Activated CD8-positive, alpha-beta T cell treated with anti-CD3 and anti-CD28 coated beads for 36 hours (primary cell): ENCODE results near the gene TNS1. TPM values are rescaled to one million over a fixed set of nuclear protein-coding genes. Genes with fewer than 3 reads are reported as not detected.
A peak's percentile ranks its signal among the peaks of the same experiment; 100 is the strongest.

Experiments
- ATAC-seq: fragments of 200-7000 bp; cut with Tn5 transposase; one replicate; pipeline ENCODE4 v1.10.0; 2021; ENCODE audit warnings: mild to moderate bottlenecking, moderate library complexity
- CTCF ChIA-PET: fragments of 350-600 bp; sonication (Branson Sonifier 250); formaldehyde crosslinking; loops from one replicate; lab custom pipeline; 2021; ENCODE audit warnings: antibody characterized with exemption; lab: Charles Lee
- POLR2A ChIA-PET: fragments of 350-600 bp; sonication (Branson Sonifier 250); formaldehyde crosslinking; loops from one replicate; lab custom pipeline; 2021; ENCODE audit warnings: antibody characterized with exemption; lab: Charles Lee
- DNase-seq: peaks from one replicate; pipeline ENCODE4 v3.0.0-alpha.2; 2020
- H3K27ac Mint-ChIP-seq: one replicate; pipeline ENCODE4 v1.8.0; 2021; ENCODE audit warnings: mild to moderate bottlenecking, mixed read lengths
- H3K27me3 Mint-ChIP-seq: one replicate; pipeline ENCODE4 v1.8.0; 2021; ENCODE audit warnings: mixed read lengths
- H3K36me3 Mint-ChIP-seq: one replicate; pipeline ENCODE4 v1.8.0; 2021; ENCODE audit warnings: low read depth, mixed read lengths
- H3K4me1 Mint-ChIP-seq: one replicate; pipeline ENCODE4 v1.8.0; 2021; ENCODE audit warnings: low read depth, mixed read lengths
- H3K4me3 Mint-ChIP-seq: one replicate; pipeline ENCODE4 v1.8.0; 2021; ENCODE audit warnings: mild to moderate bottlenecking, moderate library complexity, mixed read lengths
- H3K9me3 Mint-ChIP-seq: one replicate; pipeline ENCODE4 v1.8.0; 2021; ENCODE audit warnings: mixed read lengths
- CTCF ChIP-seq: fragments of 200-600 bp; IDR thresholded peaks from one replicate; pipeline ENCODE4 v1.8.0; 2022; ENCODE audit warnings: antibody characterized with exemption, mild to moderate bottlenecking
- intact Hi-C: fragments of 100-400 bp; cut with micrococcal nuclease; formaldehyde crosslinking; loops from one replicate; pipeline ENCODE4 v1.10.0; 2022
- total RNA-seq, 2 experiments: library from RNA; stranded (reverse); gene quantifications; one replicate each; pipeline ENCODE4 v1.2.3, GENCODE V29; 2021

TNS1 gene
- total RNA-seq, 2 experiments from 2014 or later, result 1.8 to 2.0 TPM

GRCh38 chr2:217934321-217935131 lies 68.3 kb downstream of the TNS1 start:
- no peak overlapping the region for H3K4me3 Mint-ChIP-seq
- TF ChIP-seq CTCF, result no peak
- H3K36me3 Mint-ChIP-seq, result no peaks in the 10 kb centered on the region
- ChIA-PET CTCF (interaction anchor here (1.5 kb wide), 1 partner anchor 45 kb away, joined by 3 read pairs; no protein-coding TSS in a partner anchor), POLR2A (no interaction called here)
- no peaks in the 10 kb centered on the region for H3K9me3 Mint-ChIP-seq
- ATAC-seq (peak; percentile 67), DNase-seq (peak; percentile 12)
- H3K4me1 Mint-ChIP-seq, result peaks cover 2% of the 10 kb centered on the region
- no peak overlapping the region for H3K27ac Mint-ChIP-seq
- intact Hi-C loops, result no loop called here
- peaks cover 5% of the 10 kb centered on the region for H3K27me3 Mint-ChIP-seq

GRCh38 chr2:217933617-217933993 lies 69.2 kb downstream of the TNS1 start:
- peaks cover 5% of the 10 kb centered on the region for H3K27me3 Mint-ChIP-seq
- CTCF ChIA-PET, result interaction anchor here (1.5 kb wide), 1 partner anchor 44 kb away, joined by 3 read pairs; no protein-coding TSS in a partner anchor
- intact Hi-C loops, result no loop called here
- H3K4me3 Mint-ChIP-seq, result no peak overlapping the region
- ATAC-seq, result no peak
- POLR2A ChIA-PET, result no interaction called here
- H3K4me1 Mint-ChIP-seq, result peaks cover 2% of the 10 kb centered on the region
- H3K36me3 Mint-ChIP-seq, result no peaks in the 10 kb centered on the region
- H3K27ac Mint-ChIP-seq, result no peak overlapping the region
- no peaks in the 10 kb centered on the region for H3K9me3 Mint-ChIP-seq
- DNase-seq, result no peak
- TF ChIP-seq CTCF, result no peak

- no peak for DNase-seq
- ChIA-PET CTCF (interaction anchor here (0.7 to 1.5 kb wide), 3 partner anchors 44 to 136 kb away, joined by 3 read pairs; partner anchors contain the start of gene RUFY4), POLR2A (no interaction called here)
- no peak overlapping the region for H3K4me3 Mint-ChIP-seq
- no peak for TF ChIP-seq CTCF
- intact Hi-C loops, result no loop called here
- H3K27me3 Mint-ChIP-seq, result peaks cover 5% of the 10 kb centered on the region
- H3K36me3 Mint-ChIP-seq, result no peaks in the 10 kb centered on the region
- no peak for ATAC-seq
- H3K27ac Mint-ChIP-seq, result no peak overlapping the region
- H3K9me3 Mint-ChIP-seq, result no peaks in the 10 kb centered on the region
- peaks cover 2% of the 10 kb centered on the region for H3K4me1 Mint-ChIP-seq
Measured at GRCh38 chr2:217932803-217933616, 69.8 kb downstream of the TNS1 start.

- no peak for ATAC-seq
- H3K9me3 Mint-ChIP-seq, result no peaks in the 10 kb centered on the region
- no peak for DNase-seq
- no peak for TF ChIP-seq CTCF
- POLR2A ChIA-PET, result no interaction called here
- peaks cover 5% of the 10 kb centered on the region for H3K27me3 Mint-ChIP-seq
- H3K4me3 Mint-ChIP-seq, result no peak overlapping the region
- H3K4me1 Mint-ChIP-seq, result peaks cover 2% of the 10 kb centered on the region
- CTCF ChIA-PET, result interaction anchor here (0.7 to 1.1 kb wide), 2 partner anchors 57 to 137 kb away, joined by 3 read pairs; partner anchors contain the start of gene RUFY4
- no peaks in the 10 kb centered on the region for H3K36me3 Mint-ChIP-seq
- intact Hi-C loops, result no loop called here
- no peak overlapping the region for H3K27ac Mint-ChIP-seq
Measured at GRCh38 chr2:217931846-217932560, 70.8 kb downstream of the TNS1 start.
